Activated CD4-positive, alpha-beta T cell treated with anti-CD3 and anti-CD28 coated beads for 1 hour (primary cell): ENCODE measurements around the gene CCDC57.
A peak's percentile ranks its signal among the peaks of the same experiment; 100 is the strongest.
"Not testable (repeated sequence)": the region's sequence is repeated elsewhere in the genome, so short reads cannot be mapped to it uniquely, and the experiment has no call there.

ENCODE experiments used
- DNase-seq: peaks from one replicate; pipeline ENCODE4 v3.0.0-alpha.2; 2020

Gene CCDC57

GRCh38 chr17:82174042-82174857 lies 38.4 kb downstream of the CCDC57 start:
- not testable (repeated sequence) for DNase-seq

GRCh38 chr17:82173351-82174041 lies 39.1 kb downstream of the CCDC57 start:
- DNase-seq: no peak

GRCh38 chr17:82172486-82173160 lies 40.0 kb downstream of the CCDC57 start:
- no peak for DNase-seq

GRCh38 chr17:82171750-82172375 lies 40.8 kb downstream of the CCDC57 start:
- DNase-seq: no peak

- DNase-seq: no peak
Observed at GRCh38 chr17:82170412-82170961, 42.2 kb downstream of the CCDC57 start.

GRCh38 chr17:82168568-82168967 lies 44.1 kb downstream of the CCDC57 start:
- no peak for DNase-seq

- no peak for DNase-seq
Observed at GRCh38 chr17:82167028-82167427, 45.6 kb downstream of the CCDC57 start.

GRCh38 chr17:82164853-82165252 lies 47.8 kb downstream of the CCDC57 start:
- no peak for DNase-seq

GRCh38 chr17:82161216-82161615 lies 51.4 kb downstream of the CCDC57 start:
- DNase-seq: no peak

- no peak for DNase-seq
Observed at GRCh38 chr17:82160075-82160474, 52.6 kb downstream of the CCDC57 start.

- DNase-seq: no peak
Observed at GRCh38 chr17:82158825-82159224, 53.8 kb downstream of the CCDC57 start.

GRCh38 chr17:82157046-82158035 lies 55.3 kb downstream of the CCDC57 start:
- DNase-seq: no peak

- no peak for DNase-seq
Observed at GRCh38 chr17:82156284-82156925, 56.2 kb downstream of the CCDC57 start.

GRCh38 chr17:82155606-82156005 lies 57.0 kb downstream of the CCDC57 start:
- DNase-seq: no peak

- no peak for DNase-seq
Observed at GRCh38 chr17:82154881-82155331, 57.7 kb downstream of the CCDC57 start.

- peak; percentile 73 for DNase-seq
Observed at GRCh38 chr17:82153745-82154375, 58.8 kb downstream of the CCDC57 start.

GRCh38 chr17:82153295-82153691 lies 59.3 kb downstream of the CCDC57 start:
- no peak for DNase-seq

- DNase-seq: no peak
Observed at GRCh38 chr17:82152556-82153294, 59.9 kb downstream of the CCDC57 start.

GRCh38 chr17:82152114-82152513 lies 60.5 kb downstream of the CCDC57 start:
- DNase-seq: no peak
